ENCODE data around the gene BLOC1S4.

The BLOC1S4 gene

DNA sequence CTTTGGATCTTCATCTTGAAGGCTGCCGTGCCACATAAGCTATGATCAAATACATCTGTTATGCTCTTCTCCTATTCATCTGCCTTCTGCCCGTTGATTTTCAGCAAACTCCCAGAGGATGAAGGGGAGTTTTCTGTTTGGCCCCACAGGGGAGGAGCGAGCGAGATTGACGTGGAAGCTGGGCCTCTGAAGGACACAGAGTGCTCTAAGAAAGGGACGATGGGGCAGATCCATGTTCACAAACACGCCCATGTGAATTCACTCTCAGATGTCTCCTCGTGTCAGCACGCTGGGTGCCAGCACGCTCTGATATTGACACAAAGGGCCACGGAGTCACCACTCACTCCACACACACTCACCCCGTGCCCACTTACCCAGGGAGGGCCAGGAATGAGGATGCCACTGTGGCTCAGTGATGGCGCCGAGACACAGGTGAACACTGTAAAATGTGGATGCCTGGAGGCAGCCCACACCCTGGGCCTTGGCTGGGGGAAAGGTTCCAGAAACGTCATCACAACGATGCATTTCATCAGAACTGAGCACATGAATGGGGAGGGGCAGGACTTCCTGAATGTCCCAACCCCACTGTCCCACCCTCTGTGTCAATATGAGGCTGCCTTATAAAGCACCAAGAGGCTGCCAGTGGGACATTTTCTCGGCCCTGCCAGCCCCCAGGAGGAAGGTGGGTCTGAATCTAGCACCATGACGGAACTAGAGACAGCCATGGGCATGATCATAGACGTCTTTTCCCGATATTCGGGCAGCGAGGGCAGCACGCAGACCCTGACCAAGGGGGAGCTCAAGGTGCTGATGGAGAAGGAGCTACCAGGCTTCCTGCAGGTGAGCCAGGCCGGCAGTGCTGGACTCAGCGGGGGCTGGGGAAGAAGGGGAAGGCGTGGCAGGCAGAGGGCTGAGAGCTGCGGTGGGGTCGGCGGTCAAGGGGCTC is 22.5 kb upstream of the BLOC1S4 start, which contains the start of gene S100P:
Gene S100P (plus strand): TSS at position 648 of the 946 bp plus-strand sequence. CDS start 55 bp downstream, at position 703.
- TF ChIP-seq, protein P1, sequence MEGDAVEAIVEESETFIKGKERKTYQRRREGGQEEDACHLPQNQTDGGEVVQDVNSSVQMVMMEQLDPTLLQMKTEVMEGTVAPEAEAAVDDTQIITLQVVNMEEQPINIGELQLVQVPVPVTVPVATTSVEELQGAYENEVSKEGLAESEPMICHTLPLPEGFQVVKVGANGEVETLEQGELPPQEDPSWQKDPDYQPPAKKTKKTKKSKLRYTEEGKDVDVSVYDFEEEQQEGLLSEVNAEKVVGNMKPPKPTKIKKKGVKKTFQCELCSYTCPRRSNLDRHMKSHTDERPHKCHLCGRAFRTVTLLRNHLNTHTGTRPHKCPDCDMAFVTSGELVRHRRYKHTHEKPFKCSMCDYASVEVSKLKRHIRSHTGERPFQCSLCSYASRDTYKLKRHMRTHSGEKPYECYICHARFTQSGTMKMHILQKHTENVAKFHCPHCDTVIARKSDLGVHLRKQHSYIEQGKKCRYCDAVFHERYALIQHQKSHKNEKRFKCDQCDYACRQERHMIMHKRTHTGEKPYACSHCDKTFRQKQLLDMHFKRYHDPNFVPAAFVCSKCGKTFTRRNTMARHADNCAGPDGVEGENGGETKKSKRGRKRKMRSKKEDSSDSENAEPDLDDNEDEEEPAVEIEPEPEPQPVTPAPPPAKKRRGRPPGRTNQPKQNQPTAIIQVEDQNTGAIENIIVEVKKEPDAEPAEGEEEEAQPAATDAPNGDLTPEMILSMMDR (IDR thresholded peaks at IDR 0.05; ENCODE audit: control insufficient read depth, insufficient read depth, low read depth, low read length, missing control alignments) = no peak
- H3K4me3 ChIP-seq (ENCODE audit: control insufficient read depth, low read depth, low read length) = no peak within 1 kb of the TSS
- no peak for DNase-seq (ENCODE audit: low read depth)

DNA sequence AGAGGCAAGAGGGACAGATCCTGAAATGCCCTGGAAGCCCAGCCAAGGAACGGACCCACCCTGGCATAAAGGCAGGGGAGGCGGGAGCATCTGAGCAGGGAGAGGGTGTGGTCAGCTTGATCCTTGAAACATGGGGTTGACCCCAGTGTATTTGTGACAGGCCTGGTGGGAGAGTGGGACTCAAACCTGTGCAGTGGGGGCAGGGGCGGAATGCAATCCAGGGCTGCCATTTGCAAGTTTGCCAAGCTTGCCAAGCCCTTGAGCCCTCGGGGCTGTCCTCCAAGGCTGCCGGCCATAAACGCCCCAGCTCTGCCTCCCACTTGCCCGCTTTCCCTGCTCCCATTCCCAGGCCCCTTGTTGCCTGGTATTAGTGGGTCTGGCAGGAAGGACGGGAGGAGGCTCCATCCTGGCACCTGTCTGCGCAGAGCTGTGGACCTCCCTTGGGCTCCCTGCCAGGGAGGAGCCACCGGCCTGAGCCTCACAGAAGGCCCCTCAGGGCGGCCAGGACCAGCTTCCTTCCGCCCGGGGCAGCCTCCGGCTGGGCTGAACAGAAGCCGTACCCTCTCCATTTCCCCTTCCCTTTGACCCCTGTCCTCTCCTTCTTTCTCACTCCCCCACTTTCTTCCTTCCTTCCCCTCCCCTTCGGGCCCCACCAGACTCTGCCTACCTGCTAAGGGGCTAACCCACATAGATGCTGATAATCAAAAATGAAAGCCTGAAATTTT is 21.6 kb upstream of the BLOC1S4 start:
- TF ChIP-seq, protein P1 (IDR thresholded peaks at IDR 0.05; ENCODE audit: control insufficient read depth, insufficient read depth, low read depth, low read length, missing control alignments) = no peak
- DNase-seq (ENCODE audit: low read depth) = no peak
- no peak overlapping the region for H3K4me3 ChIP-seq (ENCODE audit: control insufficient read depth, low read depth, low read length)

DNA sequence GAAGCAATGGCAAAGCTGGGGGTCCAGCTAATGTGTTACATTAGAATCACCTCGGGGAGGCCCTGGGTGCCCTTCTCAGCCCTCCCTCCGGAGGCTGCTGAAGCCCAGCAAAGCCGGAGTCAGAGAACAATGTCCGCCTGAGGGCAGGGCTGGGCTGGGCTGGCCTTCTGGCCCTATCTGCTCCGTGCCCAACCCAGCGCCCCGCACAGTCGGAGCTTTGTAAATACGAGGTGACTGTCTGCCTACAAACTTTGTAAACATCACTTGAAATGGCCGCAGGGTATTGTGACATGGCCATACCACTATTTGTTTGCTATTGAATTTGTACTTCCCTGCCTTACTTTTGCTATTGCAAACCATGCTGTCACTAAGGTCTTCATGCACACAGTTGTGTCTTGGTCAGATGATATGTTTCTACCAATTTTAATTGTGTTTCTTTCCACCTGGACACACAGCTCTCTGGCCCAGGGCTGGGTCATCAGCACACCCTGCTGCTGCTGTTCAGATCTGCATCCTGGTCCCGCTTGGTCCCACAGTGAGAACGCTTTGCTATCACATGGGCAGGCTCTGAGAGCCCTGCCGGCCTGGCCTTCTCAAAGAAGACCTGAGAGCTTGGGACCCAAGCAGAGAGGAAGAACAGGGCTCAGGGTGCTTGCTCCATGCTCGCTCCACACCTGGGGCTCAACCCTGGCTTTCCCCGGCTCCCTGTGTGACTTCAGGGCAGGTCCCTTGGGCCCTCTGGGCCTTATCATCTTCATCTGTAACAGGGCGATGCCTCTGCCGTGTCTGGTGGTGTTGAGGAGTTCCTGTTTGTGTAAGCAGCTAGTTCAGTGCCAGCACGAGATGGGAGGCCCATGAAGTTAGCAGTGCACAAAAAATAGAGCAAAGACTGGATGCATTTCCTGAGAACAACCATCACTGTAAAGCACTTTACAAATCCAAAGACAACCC is 20.0 kb upstream of the BLOC1S4 start:
- no peak for DNase-seq (ENCODE audit: low read depth)

DNA sequence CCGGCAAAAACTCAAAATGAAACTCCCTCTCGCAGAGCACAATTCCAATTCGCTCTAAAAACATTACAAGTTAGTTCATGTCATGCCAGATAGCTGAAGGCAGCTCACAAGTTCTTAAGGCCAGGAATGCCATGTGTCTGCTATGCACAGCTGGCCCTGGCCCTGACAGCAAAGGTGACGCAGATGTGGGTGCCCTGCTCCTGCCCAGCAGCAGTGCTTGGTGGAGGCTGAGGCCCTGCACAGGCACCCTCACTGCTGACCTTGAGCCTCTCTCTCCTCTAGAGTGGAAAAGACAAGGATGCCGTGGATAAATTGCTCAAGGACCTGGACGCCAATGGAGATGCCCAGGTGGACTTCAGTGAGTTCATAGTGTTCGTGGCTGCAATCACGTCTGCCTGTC is 19.4 kb upstream of the BLOC1S4 start:
- no peak overlapping the region for H3K4me3 ChIP-seq (ENCODE audit: control insufficient read depth, low read depth, low read length)
- TF ChIP-seq, protein P1 (IDR thresholded peaks at IDR 0.05; ENCODE audit: control insufficient read depth, insufficient read depth, low read depth, low read length, missing control alignments) = no peak
- no peak for DNase-seq (ENCODE audit: low read depth)

More for the DNA sequence above, 20.0 kb upstream of the BLOC1S4 start:
- no peak overlapping the region for H3K4me3 ChIP-seq (ENCODE audit: control insufficient read depth, low read depth, low read length)
- TF ChIP-seq, protein P1 (IDR thresholded peaks at IDR 0.05; ENCODE audit: control insufficient read depth, insufficient read depth, low read depth, low read length, missing control alignments) = no peak

DNA sequence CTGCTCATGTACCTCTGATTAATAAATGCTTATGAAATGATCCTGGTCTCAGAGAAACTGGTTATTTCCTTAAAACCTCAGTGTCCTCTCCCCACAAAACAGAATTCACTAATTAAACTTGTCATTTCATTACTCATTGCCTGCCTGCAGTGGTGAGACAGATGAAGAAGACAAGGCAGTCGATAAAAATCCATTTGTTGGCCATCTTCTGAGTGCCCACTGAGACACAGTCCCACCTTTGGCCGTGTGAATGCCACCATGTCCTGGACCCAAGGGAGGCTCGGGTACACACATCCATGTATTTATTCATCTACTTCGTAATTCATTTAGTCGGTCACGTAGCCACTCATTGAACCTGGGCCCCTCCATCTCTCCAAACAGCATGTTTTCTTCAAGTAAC is 18.8 kb upstream of the BLOC1S4 start:
- no peak for DNase-seq (ENCODE audit: low read depth)
- H3K4me3 ChIP-seq (ENCODE audit: control insufficient read depth, low read depth, low read length) = no peak overlapping the region
- TF ChIP-seq, protein P1 (IDR thresholded peaks at IDR 0.05; ENCODE audit: control insufficient read depth, insufficient read depth, low read depth, low read length, missing control alignments) = no peak

DNA sequence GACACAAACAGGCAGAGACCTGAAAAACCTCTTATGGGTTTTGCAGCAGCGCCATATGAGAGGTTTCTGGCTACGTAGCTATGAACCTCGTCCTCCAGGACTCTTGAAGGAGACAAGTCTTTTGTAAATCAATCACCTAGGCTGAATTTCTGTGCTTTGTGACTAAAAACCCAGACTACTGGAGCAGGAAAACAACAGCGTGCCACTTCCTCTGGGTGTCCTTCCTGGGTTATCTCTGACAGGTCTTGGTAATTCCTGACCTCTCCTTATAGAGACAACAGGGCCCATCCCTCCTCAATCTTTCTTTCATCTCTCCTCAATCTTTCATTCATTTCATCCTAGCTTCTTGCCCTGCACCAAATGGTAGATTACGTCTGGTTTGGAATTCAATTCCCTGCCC is 16.6 kb upstream of the BLOC1S4 start:
- H3K4me3 ChIP-seq (ENCODE audit: control insufficient read depth, low read depth, low read length) = no peak overlapping the region
- TF ChIP-seq, protein P1 (IDR thresholded peaks at IDR 0.05; ENCODE audit: control insufficient read depth, insufficient read depth, low read depth, low read length, missing control alignments) = no peak
- DNase-seq (ENCODE audit: low read depth) = no peak
